ENCODE measurements around the gene ZNF532. TPM values are rescaled to one million over a fixed set of nuclear protein-coding genes. Genes with fewer than 3 reads are reported as not detected.

Gene ZNF532
- total and polyA plus RNA-seq, 9 of the 15 experiments (the other 6 are each of a cell fraction or from before 2014, with no cell fraction given): 0.42 TPM; not detected in 8

- TF ChIP-seq AFF1 (IDR thresholded peaks at IDR 0.05; ENCODE audit: low read depth in 1 of 2, partially characterized antibody in 2 of 2) (no peak), ZNF174 (CRISPR knock-in tag; IDR thresholded peaks at IDR 0.05) (no peak), BRCA1 (IDR thresholded peaks at IDR 0.05) (no peak), BRCA1 (CRISPR knock-in tag; IDR thresholded peaks at IDR 0.05) (no peak), RUNX1 (IDR thresholded peaks at IDR 0.05; ENCODE audit: low read depth) (no peak), KDM2B (CRISPR knock-in tag; IDR thresholded peaks at IDR 0.05) (no peak), ZNF830 (CRISPR knock-in tag; IDR thresholded peaks at IDR 0.05) (no peak), KDM4B (IDR thresholded peaks at IDR 0.05; ENCODE audit: borderline replicate concordance in 2 of 2, low read depth in 1 of 2) (no peak), TFAM (CRISPR knock-in tag; conservative IDR thresholded peaks at IDR 0.05) (no peak), RAD51 (IDR thresholded peaks at IDR 0.05; ENCODE audit: borderline replicate concordance, low read depth) (no peak), ZNF282 (CRISPR knock-in tag; IDR thresholded peaks at IDR 0.05) (no peak), FOXJ2 (tag; IDR thresholded peaks at IDR 0.05) (no peak), CHD7 (IDR thresholded peaks at IDR 0.05; ENCODE audit: low read depth, low read length) (no peak)
Measured at GRCh38 chr18:59012815-59013705, 148.4 kb downstream of the ZNF532 start (continued).
